ENCODE results near the gene TIAM2. TPM values are rescaled to one million over a fixed set of nuclear protein-coding genes. Genes with fewer than 3 reads are reported as not detected.

The TIAM2 gene
- total and polyA plus RNA-seq, 12 donors = 4.0 to 24.7 (median 8.8) TPM

DNA sequence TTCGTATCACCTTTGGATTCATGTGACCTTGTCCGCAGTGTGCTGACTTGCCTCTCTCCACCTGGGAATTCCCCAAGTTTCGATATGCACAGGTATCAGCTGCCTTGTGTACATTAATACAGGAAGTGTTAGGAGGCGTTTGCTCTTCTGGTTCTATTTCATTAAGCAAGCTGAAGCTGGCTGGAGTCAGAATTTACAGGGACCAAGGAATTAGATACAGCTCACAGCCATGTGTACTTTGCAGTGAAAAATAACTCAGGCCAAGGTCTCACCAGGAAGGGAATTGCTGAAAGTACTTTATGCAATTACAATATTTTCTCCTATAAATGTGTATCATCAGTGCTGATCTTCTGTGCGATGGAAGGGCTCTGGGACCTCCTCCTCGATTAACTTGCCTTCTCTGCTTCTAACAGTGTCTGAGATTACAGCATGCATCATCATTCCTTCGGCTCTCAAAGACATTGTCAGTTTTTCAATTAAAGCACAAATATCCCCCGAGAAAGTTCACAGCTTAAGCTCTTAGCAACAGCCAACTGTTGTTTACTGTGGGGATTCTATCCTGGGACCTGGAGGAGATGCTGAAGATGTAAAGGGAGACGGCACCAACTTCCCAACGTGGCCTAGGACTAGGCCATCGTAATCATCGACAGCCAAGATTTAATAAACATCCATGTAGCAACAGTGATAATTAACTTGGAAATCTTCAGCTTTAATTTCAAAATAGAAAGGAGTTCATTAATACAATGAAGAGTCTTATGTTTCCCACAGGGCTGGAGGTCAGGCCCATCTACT lies 13.8 kb upstream of the TIAM2 start:
- no peaks in the 10 kb centered on the region for H3K9me3 ChIP-seq (replicated peaks in 1 of 3)
- no peak for DNase-seq
- no peak for TF ChIP-seq POLR2A (IDR thresholded peaks at IDR 0.05)
- TF ChIP-seq, protein P1, sequence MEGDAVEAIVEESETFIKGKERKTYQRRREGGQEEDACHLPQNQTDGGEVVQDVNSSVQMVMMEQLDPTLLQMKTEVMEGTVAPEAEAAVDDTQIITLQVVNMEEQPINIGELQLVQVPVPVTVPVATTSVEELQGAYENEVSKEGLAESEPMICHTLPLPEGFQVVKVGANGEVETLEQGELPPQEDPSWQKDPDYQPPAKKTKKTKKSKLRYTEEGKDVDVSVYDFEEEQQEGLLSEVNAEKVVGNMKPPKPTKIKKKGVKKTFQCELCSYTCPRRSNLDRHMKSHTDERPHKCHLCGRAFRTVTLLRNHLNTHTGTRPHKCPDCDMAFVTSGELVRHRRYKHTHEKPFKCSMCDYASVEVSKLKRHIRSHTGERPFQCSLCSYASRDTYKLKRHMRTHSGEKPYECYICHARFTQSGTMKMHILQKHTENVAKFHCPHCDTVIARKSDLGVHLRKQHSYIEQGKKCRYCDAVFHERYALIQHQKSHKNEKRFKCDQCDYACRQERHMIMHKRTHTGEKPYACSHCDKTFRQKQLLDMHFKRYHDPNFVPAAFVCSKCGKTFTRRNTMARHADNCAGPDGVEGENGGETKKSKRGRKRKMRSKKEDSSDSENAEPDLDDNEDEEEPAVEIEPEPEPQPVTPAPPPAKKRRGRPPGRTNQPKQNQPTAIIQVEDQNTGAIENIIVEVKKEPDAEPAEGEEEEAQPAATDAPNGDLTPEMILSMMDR (IDR thresholded peaks at IDR 0.05) = no peak
- no peaks in the 10 kb centered on the region for H3K4me1 ChIP-seq (replicated peaks in 1 of 2)
- H3K4me3 ChIP-seq = no peak overlapping the region
- H3K36me3 ChIP-seq (replicated peaks in 1 of 2) = no peaks in the 10 kb centered on the region
- WGBS, 4 donors = 80 to 82% (median 81%) methylated on average over 12 of the region's 12 CpGs
- H3K27me3 ChIP-seq = no peaks in the 10 kb centered on the region
- no peak overlapping the region for H3K27ac ChIP-seq
- intact Hi-C loops (cut with DNase I) = no loop called here

DNA sequence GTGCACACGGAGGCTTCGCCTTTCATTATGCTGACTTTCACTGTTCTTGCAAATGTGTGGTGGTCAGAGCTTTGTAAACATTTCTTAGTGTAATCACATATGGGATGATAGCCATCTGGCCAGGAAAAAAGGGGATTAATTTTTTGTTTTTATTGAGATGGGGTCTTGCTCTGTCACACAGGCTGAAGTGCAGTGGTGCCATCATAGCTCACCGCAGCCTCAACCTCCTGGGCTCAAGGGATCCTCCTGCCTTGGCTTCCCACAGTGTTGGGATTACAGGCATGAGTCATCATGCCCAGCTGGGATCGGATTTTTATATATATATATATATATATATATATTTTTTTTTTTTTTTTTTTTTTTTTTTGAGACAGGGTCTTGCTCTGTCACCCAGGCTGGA lies 11.0 kb upstream of the TIAM2 start:
- no peak for TF ChIP-seq POLR2A (IDR thresholded peaks at IDR 0.05)
- TF ChIP-seq, protein P1 (IDR thresholded peaks at IDR 0.05) = no peak
- WGBS, 4 donors = 84 to 87% (median 85%) methylated on average over 4 of the region's 4 CpGs
- Histone ChIP-seq H3K27ac (no peak overlapping the region), H3K4me3 (no peak overlapping the region), H3K36me3 (replicated peaks in 1 of 2) (no peaks in the 10 kb centered on the region), H3K27me3 (no peaks in the 10 kb centered on the region), H3K9me3 (replicated peaks in 1 of 3) (no peaks in the 10 kb centered on the region), H3K4me1 (replicated peaks in 1 of 2) (no peaks in the 10 kb centered on the region)
- DNase-seq = no peak
- intact Hi-C loops (cut with DNase I) = no loop called here

DNA sequence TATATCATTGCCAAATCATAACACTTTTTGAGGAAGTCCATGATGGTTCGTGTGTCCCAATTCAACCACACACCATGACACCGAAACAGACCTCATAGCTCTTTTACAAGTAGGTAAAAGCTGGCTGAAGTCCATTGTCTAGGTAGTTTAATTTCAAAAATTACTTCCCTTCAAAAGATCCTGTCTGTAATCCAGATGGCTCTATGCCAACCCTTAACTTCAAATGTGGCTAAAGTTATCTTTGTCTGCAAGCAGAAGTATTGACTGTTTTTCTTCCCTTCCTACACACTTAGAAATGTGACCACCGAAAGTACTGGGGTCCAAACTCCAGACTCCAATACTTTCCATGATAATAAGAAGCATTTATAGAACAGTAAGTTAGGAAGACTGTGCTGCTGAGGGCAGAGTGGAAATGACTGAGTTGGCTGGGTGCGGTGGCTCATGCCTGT lies 8.3 kb upstream of the TIAM2 start:
- Histone ChIP-seq H3K4me1 (replicated peaks in 1 of 2) (no peaks in the 10 kb centered on the region), H3K27ac (no peak overlapping the region), H3K27me3 (no peaks in the 10 kb centered on the region), H3K9me3 (replicated peaks in 1 of 3) (no peaks in the 10 kb centered on the region), H3K4me3 (no peak overlapping the region), H3K36me3 (replicated peaks in 1 of 2) (no peaks in the 10 kb centered on the region)
- no peak for DNase-seq
- TF ChIP-seq, protein P1 (IDR thresholded peaks at IDR 0.05) = no peak
- TF ChIP-seq POLR2A (IDR thresholded peaks at IDR 0.05) = no peak
- WGBS, 4 donors = 56 to 74% (median 62%) methylated on average over 4 of the region's 4 CpGs
- intact Hi-C loops (cut with DNase I) = no loop called here

DNA sequence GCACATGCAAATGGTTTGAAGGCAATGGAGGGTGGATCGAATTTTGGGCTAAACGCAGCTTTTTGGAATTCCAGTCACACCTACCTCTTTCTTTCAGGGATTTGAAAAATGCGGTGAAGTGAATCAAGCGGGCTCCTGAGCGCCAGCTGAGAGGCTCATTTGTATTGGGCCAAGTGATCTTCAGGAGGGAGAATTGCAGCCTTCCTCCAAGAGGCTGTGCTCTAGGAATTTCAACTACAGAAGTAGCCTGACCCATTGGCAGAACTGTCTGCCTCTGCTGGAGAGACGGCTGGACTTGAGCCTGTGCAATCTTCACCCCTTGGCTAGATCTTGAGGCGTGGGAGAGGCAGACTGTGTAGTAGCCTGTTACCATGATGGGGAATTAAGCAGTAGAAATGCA lies 5.7 kb upstream of the TIAM2 start:
- no peak for TF ChIP-seq POLR2A (IDR thresholded peaks at IDR 0.05)
- TF ChIP-seq, protein P1 (IDR thresholded peaks at IDR 0.05) = no peak
- H3K4me1 ChIP-seq (replicated peaks in 1 of 2) = no peaks in the 10 kb centered on the region
- H3K9me3 ChIP-seq (replicated peaks in 1 of 3) = no peaks in the 10 kb centered on the region
- intact Hi-C loops (cut with DNase I) = no loop called here
- no peak overlapping the region for H3K4me3 ChIP-seq
- no peak for DNase-seq
- WGBS, 4 donors = 88 to 98% (median 92%) methylated on average over 7 of the region's 7 CpGs
- no peak overlapping the region for H3K27ac ChIP-seq
- no peaks in the 10 kb centered on the region for H3K27me3 ChIP-seq
- H3K36me3 ChIP-seq (replicated peaks in 1 of 2) = no peaks in the 10 kb centered on the region

All from adrenal gland (tissue), 12 donors.